ENCODE results near the gene PRMT2. TPM values are rescaled to one million over a fixed set of nuclear protein-coding genes. Genes with fewer than 3 reads are reported as not detected.

The PRMT2 gene
- total and polyA plus RNA-seq, 4 experiments from 2014 or later = 175 to 348 (median 198) TPM

DNA sequence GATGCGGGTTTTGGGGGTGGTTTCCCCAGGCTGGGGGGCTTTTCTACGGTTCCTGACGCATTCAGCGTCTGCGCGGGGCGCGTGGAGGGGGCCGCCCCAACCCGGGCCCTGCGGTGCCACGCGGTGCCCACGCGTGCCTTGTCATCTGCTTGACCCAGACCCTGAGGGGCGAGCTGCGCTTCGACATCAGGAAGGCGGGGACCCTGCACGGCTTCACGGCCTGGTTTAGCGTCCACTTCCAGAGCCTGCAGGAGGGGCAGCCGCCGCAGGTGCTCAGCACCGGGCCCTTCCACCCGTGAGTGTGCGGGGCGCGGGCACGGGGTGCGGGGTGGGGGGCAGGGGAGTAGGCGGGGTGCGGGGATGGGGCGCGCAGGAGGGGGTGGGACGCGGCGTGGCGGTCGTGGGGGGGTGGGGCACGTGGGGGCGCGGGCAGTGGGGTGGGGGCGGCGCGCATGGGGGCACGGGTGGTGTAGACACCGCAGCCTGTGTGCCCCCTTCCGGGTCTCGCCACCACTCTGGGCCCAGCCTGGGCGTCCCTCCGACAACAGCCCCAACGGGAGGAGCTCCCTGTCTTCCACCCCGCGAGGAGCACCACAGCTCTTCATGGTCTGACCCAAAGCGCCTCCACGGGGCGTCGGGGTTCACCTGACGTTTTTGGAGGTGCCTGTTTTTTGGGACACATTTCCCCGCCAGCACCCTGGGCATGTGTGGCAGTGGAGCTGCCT lies 26.3 kb downstream of the PRMT2 start:
- Mint-ChIP-seq H3K27ac (no peak overlapping the region), H3K27me3 (no peaks in the 10 kb centered on the region), H3K4me3 (peak overlapping the region in 1 of 8 donors; percentile 36), H3K9me3 (no peaks in the 10 kb centered on the region), H3K4me1 (peaks cover 10 to 38% (median 15%) of the 10 kb centered on the region in 4 donors), H3K36me3 (peaks cover 41 to 63% of the 10 kb centered on the region in 2 donors)
- Histone ChIP-seq H3K4me3 (ENCODE audit: low read length in 2 of 2) (no peak overlapping the region), H3K36me3 (ENCODE audit: insufficient read depth, low read length) (peaks cover 26% of the 10 kb centered on the region), H3K4me1 (ENCODE audit: insufficient read depth, low read length) (peaks cover 8% of the 10 kb centered on the region), H3K27ac (ENCODE audit: low read depth, low read length) (no peak overlapping the region), H3K9me3 (ENCODE audit: control insufficient read depth in 1 of 2, low read length in 2 of 2) (no peaks in the 10 kb centered on the region), H3K27me3 (ENCODE audit: insufficient read depth, low read length) (no peaks in the 10 kb centered on the region)
- POLR2A ChIA-PET (ENCODE audit: partially characterized antibody) = no interaction called here
- intact Hi-C loops (cut with micrococcal nuclease) = no loop called here
- CTCF ChIA-PET (ENCODE audit: partially characterized antibody) = interaction anchor here (0.6 to 1.7 kb wide), 6 partner anchors 9 to 518 kb away, joined by 3 to 5 read pairs (median 3); no protein-coding TSS in a partner anchor
- DNase-seq = no peak

- no peak for DNase-seq
- CTCF ChIA-PET (ENCODE audit: partially characterized antibody) = interaction anchor here (1.7 kb wide), 1 partner anchor 10 kb away, joined by 5 read pairs; no protein-coding TSS in a partner anchor
- H3K27me3 Mint-ChIP-seq = no peaks in the 10 kb centered on the region
- no peak overlapping the region for H3K4me3 Mint-ChIP-seq
- H3K4me3 ChIP-seq (ENCODE audit: low read length in 2 of 2) = no peak overlapping the region
- no peaks in the 10 kb centered on the region for H3K27me3 ChIP-seq (ENCODE audit: insufficient read depth, low read length)
- intact Hi-C loops (cut with micrococcal nuclease) = no loop called here
- POLR2A ChIA-PET (ENCODE audit: partially characterized antibody) = no interaction called here
- peaks cover 36 to 58% of the 10 kb centered on the region in 2 donors for H3K36me3 Mint-ChIP-seq
- peaks cover 13% of the 10 kb centered on the region for H3K4me1 ChIP-seq (ENCODE audit: insufficient read depth, low read length)
- peaks cover 26% of the 10 kb centered on the region for H3K36me3 ChIP-seq (ENCODE audit: insufficient read depth, low read length)
- no peak overlapping the region for H3K27ac Mint-ChIP-seq
- no peaks in the 10 kb centered on the region for H3K9me3 Mint-ChIP-seq
- H3K27ac ChIP-seq (ENCODE audit: low read depth, low read length) = no peak overlapping the region
- peaks cover 8 to 35% (median 15%) of the 10 kb centered on the region in 4 donors for H3K4me1 Mint-ChIP-seq
- H3K9me3 ChIP-seq (ENCODE audit: control insufficient read depth in 1 of 2, low read length in 2 of 2) = no peaks in the 10 kb centered on the region
These were observed 26.8 kb downstream of the PRMT2 start for GRCh38 chr21:46662367-46662654.

DNA sequence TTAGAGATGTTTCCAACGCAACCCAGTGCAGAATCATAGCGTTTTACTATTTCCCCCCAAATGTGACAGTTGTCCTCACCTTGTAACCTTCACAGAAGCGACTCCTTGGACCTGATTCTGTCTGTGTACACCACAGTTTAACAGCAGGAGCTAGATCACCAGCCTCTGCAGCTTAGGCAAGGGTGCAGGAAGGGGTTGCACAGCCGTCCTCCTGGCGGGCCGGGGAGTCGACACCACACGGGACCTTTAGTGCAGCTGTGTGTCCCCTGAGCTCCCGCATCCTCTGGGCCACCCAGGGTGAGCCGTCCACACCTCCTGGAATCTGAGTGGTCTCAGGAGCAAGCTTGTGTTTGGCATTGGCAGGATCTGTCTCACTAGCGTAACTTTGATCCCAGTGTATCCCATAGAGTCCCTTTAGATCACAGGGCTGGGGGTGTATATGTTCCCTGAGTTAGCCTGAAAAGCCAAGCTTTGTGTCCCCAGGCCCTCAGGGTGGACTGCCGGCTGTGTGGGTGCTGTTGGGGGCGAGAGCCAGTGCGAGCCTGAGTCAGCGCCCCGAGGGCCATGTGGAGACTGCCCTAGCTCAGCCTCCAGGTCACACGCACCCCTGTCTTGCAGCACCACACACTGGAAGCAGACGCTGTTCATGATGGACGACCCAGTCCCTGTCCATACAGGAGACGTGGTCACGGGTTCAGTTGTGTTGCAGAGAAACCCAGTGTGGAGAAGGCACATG lies 27.5 kb downstream of the PRMT2 start:
- H3K27me3 ChIP-seq (ENCODE audit: insufficient read depth, low read length) = peaks cover 2% of the 10 kb centered on the region
- no peak for DNase-seq
- Mint-ChIP-seq H3K36me3 (peaks cover 32 to 53% of the 10 kb centered on the region in 2 donors), H3K27me3 (no peaks in the 10 kb centered on the region), H3K9me3 (no peaks in the 10 kb centered on the region), H3K27ac (peak overlapping the region in 3 of 7 donors; percentile 59 to 79 (median 61)), H3K4me3 (no peak overlapping the region), H3K4me1 (peaks cover 5 to 32% (median 13%) of the 10 kb centered on the region in 4 donors)
- POLR2A ChIA-PET (ENCODE audit: partially characterized antibody) = no interaction called here
- H3K9me3 ChIP-seq (ENCODE audit: control insufficient read depth in 1 of 2, low read length in 2 of 2) = no peaks in the 10 kb centered on the region
- no peak overlapping the region for H3K27ac ChIP-seq (ENCODE audit: low read depth, low read length)
- intact Hi-C loops (cut with micrococcal nuclease) = no loop called here
- H3K4me1 ChIP-seq (ENCODE audit: insufficient read depth, low read length) = peaks cover 18% of the 10 kb centered on the region
- CTCF ChIA-PET (ENCODE audit: partially characterized antibody) = no interaction called here
- H3K36me3 ChIP-seq (ENCODE audit: insufficient read depth, low read length) = peaks cover 26% of the 10 kb centered on the region
- H3K4me3 ChIP-seq (ENCODE audit: low read length in 2 of 2) = no peak overlapping the region

GRCh38 chr21:46663754-46664153 lies 28.3 kb downstream of the PRMT2 start:
- H3K4me3 Mint-ChIP-seq = no peak overlapping the region
- Histone ChIP-seq H3K4me1 (ENCODE audit: insufficient read depth, low read length) (peaks cover 22% of the 10 kb centered on the region), H3K27ac (ENCODE audit: low read depth, low read length) (no peak overlapping the region), H3K36me3 (ENCODE audit: insufficient read depth, low read length) (peaks cover 19% of the 10 kb centered on the region), H3K9me3 (ENCODE audit: control insufficient read depth in 1 of 2, low read length in 2 of 2) (no peaks in the 10 kb centered on the region), H3K4me3 (ENCODE audit: low read length in 2 of 2) (no peak overlapping the region), H3K27me3 (ENCODE audit: insufficient read depth, low read length) (peaks cover 5% of the 10 kb centered on the region)
- no peaks in the 10 kb centered on the region for H3K27me3 Mint-ChIP-seq
- H3K27ac Mint-ChIP-seq = peak overlapping the region in 3 of 7 donors; percentile 57 to 61 (median 59)
- peaks cover 24 to 45% of the 10 kb centered on the region in 2 donors for H3K36me3 Mint-ChIP-seq
- intact Hi-C loops (cut with micrococcal nuclease) = no loop called here
- DNase-seq = no peak
- H3K9me3 Mint-ChIP-seq = no peaks in the 10 kb centered on the region
- CTCF ChIA-PET (ENCODE audit: partially characterized antibody) = no interaction called here
- POLR2A ChIA-PET (ENCODE audit: partially characterized antibody) = no interaction called here
- H3K4me1 Mint-ChIP-seq = peaks cover 5 to 27% (median 12%) of the 10 kb centered on the region in 4 donors

DNA sequence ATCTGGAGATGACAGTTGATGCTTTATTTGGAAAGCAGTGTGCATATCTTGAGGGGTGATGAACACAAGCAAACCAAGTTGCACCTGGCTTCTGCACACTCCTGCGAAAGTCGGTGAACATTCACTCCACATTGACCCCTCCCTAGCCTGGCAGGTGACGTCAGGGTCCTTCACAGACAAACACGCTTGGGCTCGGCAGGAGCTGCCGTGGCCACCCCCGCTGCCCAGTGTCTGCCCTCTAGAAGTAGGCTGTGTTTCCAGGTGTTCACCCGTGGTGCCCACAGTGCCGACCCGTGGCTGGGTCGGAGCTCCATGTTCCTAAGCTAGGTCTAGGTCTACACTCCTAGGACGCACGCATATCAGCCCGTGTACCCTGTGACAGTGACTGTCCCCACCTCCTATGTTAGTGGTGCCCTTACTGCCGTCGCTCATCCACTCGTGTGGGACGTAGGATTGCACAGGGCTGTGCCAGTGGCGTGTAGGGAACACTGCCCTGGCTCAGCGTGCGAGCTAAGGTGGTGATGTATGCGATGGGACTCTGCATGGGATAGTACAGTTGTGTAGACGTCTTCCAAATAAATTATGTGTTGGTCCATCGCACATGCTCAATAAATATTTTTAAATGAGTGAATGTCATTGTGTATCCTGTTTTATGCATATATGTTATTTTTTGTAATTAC lies 29.0 kb downstream of the PRMT2 start:
- intact Hi-C loops (cut with micrococcal nuclease) = no loop called here
- H3K27me3 ChIP-seq (ENCODE audit: insufficient read depth, low read length) = peaks cover 5% of the 10 kb centered on the region
- no peak overlapping the region for H3K27ac Mint-ChIP-seq
- ChIA-PET CTCF (ENCODE audit: partially characterized antibody) (interaction anchor here (0.8 kb wide), 1 partner anchor 8 kb away, joined by 3 read pairs; no protein-coding TSS in a partner anchor), POLR2A (ENCODE audit: partially characterized antibody) (no interaction called here)
- DNase-seq = no peak
- H3K4me1 Mint-ChIP-seq = peaks cover 5 to 23% (median 9%) of the 10 kb centered on the region in 4 donors
- no peak overlapping the region for H3K27ac ChIP-seq (ENCODE audit: low read depth, low read length)
- no peaks in the 10 kb centered on the region for H3K9me3 ChIP-seq (ENCODE audit: control insufficient read depth in 1 of 2, low read length in 2 of 2)
- peaks cover 18% of the 10 kb centered on the region for H3K36me3 ChIP-seq (ENCODE audit: insufficient read depth, low read length)
- no peaks in the 10 kb centered on the region for H3K9me3 Mint-ChIP-seq
- peaks cover 18 to 40% of the 10 kb centered on the region in 2 donors for H3K36me3 Mint-ChIP-seq
- peaks cover 22% of the 10 kb centered on the region for H3K4me1 ChIP-seq (ENCODE audit: insufficient read depth, low read length)
- H3K4me3 ChIP-seq (ENCODE audit: low read length in 2 of 2) = no peak overlapping the region
- no peaks in the 10 kb centered on the region for H3K27me3 Mint-ChIP-seq
- H3K4me3 Mint-ChIP-seq = no peak overlapping the region

- no peak overlapping the region for H3K27ac ChIP-seq (ENCODE audit: low read depth, low read length)
- H3K4me1 Mint-ChIP-seq = peaks cover 5 to 18% (median 8%) of the 10 kb centered on the region in 4 donors
- H3K27me3 ChIP-seq (ENCODE audit: insufficient read depth, low read length) = peaks cover 5% of the 10 kb centered on the region
- no peaks in the 10 kb centered on the region for H3K9me3 Mint-ChIP-seq
- peaks cover 19% of the 10 kb centered on the region for H3K4me1 ChIP-seq (ENCODE audit: insufficient read depth, low read length)
- H3K9me3 ChIP-seq (ENCODE audit: control insufficient read depth in 1 of 2, low read length in 2 of 2) = no peaks in the 10 kb centered on the region
- H3K4me3 ChIP-seq (ENCODE audit: low read length in 2 of 2) = no peak overlapping the region
- CTCF ChIA-PET (ENCODE audit: partially characterized antibody) = no interaction called here
- POLR2A ChIA-PET (ENCODE audit: partially characterized antibody) = no interaction called here
- H3K4me3 Mint-ChIP-seq = peak overlapping the region in 2 of 8 donors; percentile 30 to 54
- H3K36me3 ChIP-seq (ENCODE audit: insufficient read depth, low read length) = peaks cover 18% of the 10 kb centered on the region
- H3K36me3 Mint-ChIP-seq = peaks cover 18 to 34% of the 10 kb centered on the region in 2 donors
- intact Hi-C loops (cut with micrococcal nuclease) = no loop called here
- H3K27me3 Mint-ChIP-seq = no peaks in the 10 kb centered on the region
- H3K27ac Mint-ChIP-seq = no peak overlapping the region
- DNase-seq = no peak
These were observed 30.1 kb downstream of the PRMT2 start for GRCh38 chr21:46665566-46665965.

Measured in CD4-positive, alpha-beta memory T cell (primary cell).